G401 (cell line): Measurements from ENCODE around the gene DNASE1L1. TPM values are rescaled to one million over a fixed set of nuclear protein-coding genes. Genes with fewer than 3 reads are reported as not detected.
"Not testable (repeated sequence)": the region's sequence is repeated elsewhere in the genome, so short reads cannot be mapped to it uniquely, and the experiment has no call there.

Source experiments
- DNase-seq: peaks from one replicate; pipeline ENCODE4 v3.0.0-alpha.2; 2015; ENCODE audit warnings: low spot score
- in situ Hi-C: cut with HindIII; loops from 2 replicates; pipeline ENCODE4 v1.10.0; 2016; ENCODE audit warnings: low sequenced_read_pairs, mixed read lengths
- total RNA-seq: library from RNA; depleted of rRNA; stranded (reverse); fragments of >200 nt; shearing (Covaris generic); gene quantifications from 2 replicates; pipeline ENCODE4 v1.2.3, GENCODE V29; 2014

Gene DNASE1L1
- total RNA-seq, 1 experiment from 2014 or later: 20.5 TPM

GRCh38 chrX:154396363-154396762 is 12.7 kb downstream of the DNASE1L1 start:
- in situ Hi-C loops, DNase-seq: not testable (repeated sequence)

GRCh38 chrX:154389812-154390747 is 19.0 kb downstream of the DNASE1L1 start:
- DNase-seq, in situ Hi-C loops: not testable (repeated sequence)

- in situ Hi-C loops, DNase-seq: not testable (repeated sequence)
These were observed 20.4 kb downstream of the DNASE1L1 start for GRCh38 chrX:154388649-154389048.

GRCh38 chrX:154388094-154388493 is 21.0 kb downstream of the DNASE1L1 start:
- DNase-seq, in situ Hi-C loops: not testable (repeated sequence)

GRCh38 chrX:154384284-154384892 is 24.7 kb downstream of the DNASE1L1 start:
- peak; percentile 11 for DNase-seq
- in situ Hi-C loops: no loop called here

GRCh38 chrX:154383359-154384283 is 25.4 kb downstream of the DNASE1L1 start:
- DNase-seq: peak; percentile 8
- in situ Hi-C loops: no loop called here

- in situ Hi-C loops: no loop called here
- no peak for DNase-seq
These were observed 26.5 kb downstream of the DNASE1L1 start for GRCh38 chrX:154382483-154383069.

- in situ Hi-C loops: no loop called here
- no peak for DNase-seq
These were observed 27.8 kb downstream of the DNASE1L1 start for GRCh38 chrX:154381271-154381670.

- in situ Hi-C loops: no loop called here
- DNase-seq: no peak
These were observed 28.3 kb downstream of the DNASE1L1 start for GRCh38 chrX:154380787-154381186.

- in situ Hi-C loops: no loop called here
- DNase-seq: no peak
These were observed 28.9 kb downstream of the DNASE1L1 start for GRCh38 chrX:154380153-154380552.

- no peak for DNase-seq
- in situ Hi-C loops: no loop called here
These were observed 29.5 kb downstream of the DNASE1L1 start for GRCh38 chrX:154379569-154379951.

- in situ Hi-C loops: no loop called here
These were observed 30.1 kb downstream of the DNASE1L1 start, which contains the start of gene EMD for GRCh38 chrX:154378799-154379568. TSS of gene EMD (plus strand) at chrX:154379295. CDS start at chrX:154379485, 190 bp downstream.

GRCh38 chrX:154378059-154378798 is 30.8 kb downstream of the DNASE1L1 start:
- in situ Hi-C loops: no loop called here
- DNase-seq: no peak

More at GRCh38 chrX:154378799-154379568, 30.1 kb downstream of the DNASE1L1 start, which contains the start of gene EMD:
- peak; percentile 96 for DNase-seq

GRCh38 chrX:154376774-154377173 is 32.3 kb downstream of the DNASE1L1 start:
- DNase-seq: no peak
- in situ Hi-C loops: no loop called here

- in situ Hi-C loops: no loop called here
- no peak for DNase-seq
These were observed 33.9 kb downstream of the DNASE1L1 start for GRCh38 chrX:154375156-154375504.

GRCh38 chrX:154374313-154375155 is 34.5 kb downstream of the DNASE1L1 start, which contains the start of gene FLNA:
TSS of gene FLNA (minus strand) at chrX:154374634. CDS start at chrX:154371245, 3,389 bp downstream.
- in situ Hi-C loops: no loop called here
- no peak for DNase-seq
